SU-DHL-6 (cell line): ENCODE results near the gene ITGA7.

ENCODE experiments used
- H2AFZ ChIP-seq: fragments of 200-600 bp; sonication (generic); 2 replicates; pipeline ENCODE4 v1.6.1; 2014; ENCODE audit warnings: low read depth, mild to moderate bottlenecking, moderate library complexity, mixed read lengths, antibody characterized with exemption, low read length; ENCODE audit not compliant: severe bottlenecking
- H3F3A ChIP-seq: fragments of 200-600 bp; shearing (Covaris generic); 2 replicates; pipeline ENCODE4 v1.6.0; 2016; ENCODE audit warnings: antibody characterized with exemption, mild to moderate bottlenecking; ENCODE audit not compliant: insufficient read depth
- H3K27ac ChIP-seq: fragments of 200-600 bp; sonication (generic); 2 replicates; pipeline ENCODE4 v1.5.1; 2016; ENCODE audit warnings: low read depth, mild to moderate bottlenecking, low read length, moderate library complexity, mixed read lengths
- H3K27me3 ChIP-seq: fragments of 200-600 bp; sonication (generic), shearing (Covaris generic); 2 replicates; pipeline ENCODE4 v1.6.0; 2014; ENCODE audit warnings: mild to moderate bottlenecking, low read length
- H3K36me3 ChIP-seq: fragments of 200-600 bp; sonication (generic); 2 replicates; pipeline ENCODE4 v1.6.1; 2014; ENCODE audit warnings: mild to moderate bottlenecking, low read length, mixed read lengths
- H3K4me2 ChIP-seq: fragments of 300-600, 200-600 bp; shearing (Covaris generic), sonication (generic); 2 replicates; pipeline ENCODE4 v1.6.0; 2014; ENCODE audit warnings: low read length, low read depth, mild to moderate bottlenecking; ENCODE audit not compliant: poor library complexity, severe bottlenecking
- H3K4me3 ChIP-seq: fragments of 200-600 bp; sonication (generic); 2 replicates; pipeline ENCODE4 v1.5.1; 2014; ENCODE audit warnings: antibody characterized with exemption, low read length, mild to moderate bottlenecking, mixed read lengths; ENCODE audit not compliant: insufficient read depth, poor library complexity, severe bottlenecking
- H3K79me2 ChIP-seq: fragments of 200-600 bp; sonication (generic); 2 replicates; pipeline ENCODE4 v1.6.1; 2014; ENCODE audit warnings: mild to moderate bottlenecking, low read length, moderate library complexity; ENCODE audit not compliant: insufficient read depth
- H3K9ac ChIP-seq: fragments of 200-600 bp; sonication (generic); 2 replicates; pipeline ENCODE4 v1.7.0; 2014; ENCODE audit warnings: mild to moderate bottlenecking, low read length
- H3K9me2 ChIP-seq: fragments of 200-600 bp; sonication (generic); replicated peaks from 2 replicates; pipeline ENCODE4 v1.6.1; 2014; ENCODE audit warnings: low read length; ENCODE audit not compliant: insufficient read depth
- H3K9me3 ChIP-seq: fragments of 200-600 bp; sonication (generic); 2 replicates; pipeline ENCODE4 v1.6.1; 2014; ENCODE audit warnings: low read length, mixed read lengths; ENCODE audit not compliant: insufficient read depth
- H4K20me1 ChIP-seq: fragments of 200-600 bp; sonication (generic); 2 replicates; pipeline ENCODE4 v1.6.1; 2014; ENCODE audit warnings: low read depth, mild to moderate bottlenecking, antibody characterized with exemption, low read length, moderate library complexity, mixed read lengths
- EZH2phosphoT487 ChIP-seq: fragments of 200-600 bp; sonication (generic), shearing (Covaris generic); conservative IDR thresholded peaks from 2 replicates; pipeline ENCODE4 v1.6.1; 2018; ENCODE audit warnings: mild to moderate bottlenecking, antibody characterized with exemption, low read length, moderate library complexity, mixed read lengths
- TF ChIP-seq, protein P1 (sequence below): fragments of 200-600 bp; sonication (generic); IDR thresholded peaks from one replicate; pipeline ENCODE4 v1.5.1; 2017; ENCODE audit warnings: antibody characterized with exemption, mild to moderate bottlenecking, low read length, moderate library complexity; ENCODE audit not compliant: insufficient read depth, poor library complexity, severe bottlenecking

Gene ITGA7

GRCh38 chr12:55712700-55713415, 5.2 kb upstream of the ITGA7 start:
- Histone ChIP-seq H2AFZ (no peak overlapping the region), H3F3A (no peaks in the 10 kb centered on the region), H3K4me2 (no peak overlapping the region), H3K9me3 (no peaks in the 10 kb centered on the region), H3K9ac (no peak overlapping the region), H3K27me3 (no peaks in the 10 kb centered on the region), H3K36me3 (no peaks in the 10 kb centered on the region), H3K27ac (no peak overlapping the region), H3K4me3 (no peak overlapping the region), H3K9me2 (no peaks in the 10 kb centered on the region), H3K79me2 (no peaks in the 10 kb centered on the region), H4K20me1 (no peaks in the 10 kb centered on the region)
- no peak for TF ChIP-seq EZH2phosphoT487
- TF ChIP-seq, protein P1, sequence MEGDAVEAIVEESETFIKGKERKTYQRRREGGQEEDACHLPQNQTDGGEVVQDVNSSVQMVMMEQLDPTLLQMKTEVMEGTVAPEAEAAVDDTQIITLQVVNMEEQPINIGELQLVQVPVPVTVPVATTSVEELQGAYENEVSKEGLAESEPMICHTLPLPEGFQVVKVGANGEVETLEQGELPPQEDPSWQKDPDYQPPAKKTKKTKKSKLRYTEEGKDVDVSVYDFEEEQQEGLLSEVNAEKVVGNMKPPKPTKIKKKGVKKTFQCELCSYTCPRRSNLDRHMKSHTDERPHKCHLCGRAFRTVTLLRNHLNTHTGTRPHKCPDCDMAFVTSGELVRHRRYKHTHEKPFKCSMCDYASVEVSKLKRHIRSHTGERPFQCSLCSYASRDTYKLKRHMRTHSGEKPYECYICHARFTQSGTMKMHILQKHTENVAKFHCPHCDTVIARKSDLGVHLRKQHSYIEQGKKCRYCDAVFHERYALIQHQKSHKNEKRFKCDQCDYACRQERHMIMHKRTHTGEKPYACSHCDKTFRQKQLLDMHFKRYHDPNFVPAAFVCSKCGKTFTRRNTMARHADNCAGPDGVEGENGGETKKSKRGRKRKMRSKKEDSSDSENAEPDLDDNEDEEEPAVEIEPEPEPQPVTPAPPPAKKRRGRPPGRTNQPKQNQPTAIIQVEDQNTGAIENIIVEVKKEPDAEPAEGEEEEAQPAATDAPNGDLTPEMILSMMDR: no peak

DNA sequence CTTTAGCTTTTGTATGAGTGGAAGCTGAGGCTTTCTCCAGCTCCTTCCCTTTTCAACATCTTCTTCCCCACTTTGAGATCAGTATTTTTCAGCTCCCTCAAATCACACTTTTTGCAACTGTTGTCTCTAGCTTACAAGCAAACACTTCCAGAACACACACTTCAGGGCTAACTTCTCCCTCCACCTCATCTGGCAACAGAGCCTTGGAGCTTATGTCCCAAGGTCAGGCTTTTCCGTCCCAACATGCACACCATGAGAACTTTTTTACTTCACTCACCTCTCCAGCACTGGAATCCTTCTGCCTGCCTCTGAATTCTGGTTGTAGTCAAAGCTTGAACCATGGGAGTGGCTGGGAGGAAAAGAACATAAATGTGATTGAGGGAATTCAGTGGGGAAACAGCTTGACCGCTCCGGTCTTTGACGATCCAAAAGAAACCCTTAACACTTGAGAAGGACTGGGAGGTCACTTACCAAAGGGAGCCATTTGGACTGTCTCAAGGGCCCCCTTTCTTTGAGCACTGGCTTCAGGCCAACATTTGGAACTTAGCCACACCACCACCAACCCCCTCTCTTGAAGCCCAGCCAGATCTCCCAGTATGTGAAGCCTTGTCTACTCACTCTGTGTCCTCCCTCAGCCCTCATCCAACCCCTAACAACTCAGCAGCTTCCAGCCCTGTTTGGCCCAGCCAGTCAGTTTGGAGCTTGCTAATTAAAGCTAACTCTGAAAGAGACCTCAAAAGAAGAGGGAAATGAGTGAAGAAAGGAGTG, 4.3 kb upstream of the ITGA7 start:
- no peaks in the 10 kb centered on the region for H3K9me3 ChIP-seq
- no peak overlapping the region for H3K4me3 ChIP-seq
- TF ChIP-seq, protein P1: no peak
- no peak for TF ChIP-seq EZH2phosphoT487
- H3K79me2 ChIP-seq: no peaks in the 10 kb centered on the region
- H3K27me3 ChIP-seq: no peaks in the 10 kb centered on the region
- no peaks in the 10 kb centered on the region for H3K36me3 ChIP-seq
- no peak overlapping the region for H2AFZ ChIP-seq
- no peak overlapping the region for H3K4me2 ChIP-seq
- no peaks in the 10 kb centered on the region for H3F3A ChIP-seq
- no peaks in the 10 kb centered on the region for H3K9me2 ChIP-seq
- H4K20me1 ChIP-seq: no peaks in the 10 kb centered on the region
- H3K9ac ChIP-seq: no peak overlapping the region
- no peak overlapping the region for H3K27ac ChIP-seq

DNA sequence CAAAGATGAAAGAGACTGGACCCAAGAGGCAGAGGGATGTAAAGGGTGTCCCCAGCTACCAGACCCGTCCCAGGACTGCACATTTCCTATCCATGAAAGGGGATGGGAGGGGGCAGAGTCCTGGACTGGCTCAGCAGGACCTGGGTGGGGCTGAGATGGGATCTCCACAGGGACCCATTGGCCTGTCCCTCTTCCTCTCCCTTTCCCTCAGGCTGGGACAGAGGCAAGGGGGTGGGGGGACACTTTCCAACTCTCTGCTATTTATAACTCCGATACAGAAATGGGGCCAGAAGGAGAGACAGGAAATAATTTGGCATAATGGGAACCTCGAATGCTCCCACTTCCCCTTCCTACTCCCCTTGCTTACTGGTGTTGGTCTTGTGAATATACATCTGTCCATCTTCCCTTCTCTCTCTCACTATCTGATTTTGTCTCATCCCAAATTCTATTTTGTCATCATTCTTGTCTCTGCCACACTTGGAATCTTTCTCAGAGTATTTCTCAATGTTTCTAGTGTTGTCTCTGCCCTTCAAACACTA, 1.1 kb upstream of the ITGA7 start:
- Histone ChIP-seq H3K9ac (no peak overlapping the region), H3F3A (no peaks in the 10 kb centered on the region), H3K79me2 (no peaks in the 10 kb centered on the region), H4K20me1 (no peaks in the 10 kb centered on the region), H3K4me2 (no peak overlapping the region), H3K9me2 (no peaks in the 10 kb centered on the region), H3K36me3 (no peaks in the 10 kb centered on the region), H3K4me3 (no peak overlapping the region), H3K27me3 (no peaks in the 10 kb centered on the region), H3K27ac (no peak overlapping the region), H3K9me3 (no peaks in the 10 kb centered on the region), H2AFZ (no peak overlapping the region)
- TF ChIP-seq, protein P1: no peak
- TF ChIP-seq EZH2phosphoT487: no peak
